GM12878 (cell line): ENCODE data around the gene FHIP1B.

Experiments used
- CTCF ChIP-seq, 3 experiments: IDR thresholded peaks in 2 of 3; conservative IDR thresholded peaks in 1 of 3; 2 replicates each; pipeline ENCODE4 v1.5.1; 2011; ENCODE audit warnings: low read depth in 3 of 3, low read length in 3 of 3, mild to moderate bottlenecking in 3 of 3, control low read depth in 2 of 3, moderate library complexity in 2 of 3, inconsistent platforms in 1 of 3, mixed read lengths in 1 of 3; ENCODE audit not compliant: control insufficient read depth in 2 of 3, insufficient read depth in 1 of 3; ENCODE audit errors: extremely low read depth in 1 of 3
- POLR2A ChIP-seq: IDR thresholded peaks from 2 replicates; pipeline ENCODE4 v1.6.1; 2011; ENCODE audit warnings: low read depth, mild to moderate bottlenecking, low read length
- POLR2AphosphoS5 ChIP-seq: IDR thresholded peaks from 2 replicates; pipeline ENCODE4 v1.6.1; 2011; ENCODE audit warnings: mild to moderate bottlenecking, low read length, inconsistent platforms
- ZNF207 ChIP-seq: fragments of 450-650 bp; IDR thresholded peaks from 2 replicates; pipeline ENCODE4 v1.6.1; 2014; ENCODE audit warnings: antibody characterized with exemption, mild to moderate bottlenecking, borderline replicate concordance
- ZNF592 ChIP-seq: fragments of 450-650 bp; IDR thresholded peaks from 2 replicates; pipeline ENCODE4 v1.6.1; 2017; ENCODE audit warnings: mild to moderate bottlenecking, moderate library complexity
- ZNF622 ChIP-seq: fragments of 450-650 bp; IDR thresholded peaks from 2 replicates; pipeline ENCODE4 v1.6.1; 2017; ENCODE audit warnings: mild to moderate bottlenecking, inconsistent platforms

DNA sequence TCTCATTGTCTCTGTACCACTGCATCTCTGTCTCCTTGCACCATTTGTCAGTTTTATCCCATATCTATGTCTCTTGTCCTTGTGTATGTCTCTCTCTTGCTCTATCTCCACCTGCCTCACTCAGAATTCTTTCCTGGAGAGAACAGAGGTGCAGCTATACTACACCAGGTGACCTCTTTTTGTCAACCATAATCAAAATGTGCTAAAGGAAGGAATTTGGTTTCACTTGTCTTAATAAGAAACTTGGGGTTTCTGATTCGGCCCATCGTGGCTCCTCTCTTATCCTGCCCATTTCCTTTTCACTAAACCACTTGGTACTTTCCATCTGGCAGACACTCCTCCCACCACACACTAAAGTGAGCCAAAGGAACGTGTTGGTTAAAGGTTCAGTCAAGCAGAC lies 31.1 kb downstream of the FHIP1B start:
- no peak for TF ChIP-seq POLR2AphosphoS5
- TF ChIP-seq ZNF592, result no peak
- no peak for TF ChIP-seq CTCF (IDR thresholded peaks at IDR 0.05 in 2 of 3, conservative IDR thresholded peaks at IDR 0.05 in 1 of 3; ENCODE audit: control insufficient read depth in 2 of 3, extremely low read depth in 1 of 3, insufficient read depth in 1 of 3, low read depth in 3 of 3, low read length in 3 of 3)
- no peak for TF ChIP-seq ZNF207
- no peak for TF ChIP-seq POLR2A
- no peak for TF ChIP-seq ZNF622
